GM21825 (cell line): ENCODE data around the gene CLDN12.

Experiments
- ATAC-seq: cut with Tn5 transposase; IDR thresholded peaks from one replicate; pipeline ENCODE4 v1.9.1; 2021; ENCODE audit warnings: mild to moderate bottlenecking, moderate library complexity; ENCODE audit not compliant: unreplicated experiment

CLDN12 gene

GRCh38 chr7:90403174-90404113 is at the start of gene CLDN12:
Gene CLDN12, plus strand, starts transcription at chr7:90403461. Its CDS starts 9,216 bp downstream, at chr7:90412677.
- peak; percentile 94 for ATAC-seq

- no peak for ATAC-seq
These were observed 19.8 kb upstream of the CLDN12 start for GRCh38 chr7:90383422-90383821.

- ATAC-seq: no peak
These were observed 19.4 kb upstream of the CLDN12 start for GRCh38 chr7:90383861-90384260.

GRCh38 chr7:90384433-90384832 is 18.8 kb upstream of the CLDN12 start:
- no peak for ATAC-seq

- no peak for ATAC-seq
These were observed 15.6 kb upstream of the CLDN12 start for GRCh38 chr7:90387470-90388240.

- ATAC-seq: no peak
These were observed 12.3 kb upstream of the CLDN12 start for GRCh38 chr7:90390926-90391325.

- ATAC-seq: no peak
These were observed 11.8 kb upstream of the CLDN12 start for GRCh38 chr7:90391488-90391887.

- no peak for ATAC-seq
These were observed 6.8 kb upstream of the CLDN12 start for GRCh38 chr7:90396420-90396819.

- ATAC-seq: no peak
These were observed 1.3 kb upstream of the CLDN12 start for GRCh38 chr7:90401989-90402388.

GRCh38 chr7:90402785-90403173 is 482 bp upstream of the CLDN12 start:
- ATAC-seq: no peak

- ATAC-seq: no peak
These were observed 1.5 kb downstream of the CLDN12 start for GRCh38 chr7:90404777-90405176.

GRCh38 chr7:90407484-90407821 is 4.2 kb downstream of the CLDN12 start:
- ATAC-seq: no peak

- ATAC-seq: no peak
These were observed 4.9 kb downstream of the CLDN12 start for GRCh38 chr7:90408142-90408541.

GRCh38 chr7:90409667-90410066 is 6.4 kb downstream of the CLDN12 start:
- ATAC-seq: no peak

GRCh38 chr7:90411510-90411909 is 8.2 kb downstream of the CLDN12 start:
- no peak for ATAC-seq

- no peak for ATAC-seq
These were observed 9.4 kb downstream of the CLDN12 start for GRCh38 chr7:90412458-90413184.

GRCh38 chr7:90413185-90413528 is 9.9 kb downstream of the CLDN12 start:
- no peak for ATAC-seq

- ATAC-seq: no peak
These were observed 18.4 kb downstream of the CLDN12 start for GRCh38 chr7:90421651-90422050.

- peak; percentile 95 for ATAC-seq
These were observed 21.5 kb downstream of the CLDN12 start for GRCh38 chr7:90424720-90425119.

- ATAC-seq: no peak
These were observed 22.1 kb downstream of the CLDN12 start for GRCh38 chr7:90425376-90425775.
